Measurements from ENCODE around the gene ESR2.
"Not testable (repeated sequence)": the region's sequence is repeated elsewhere in the genome, so short reads cannot be mapped to it uniquely, and the experiment has no call there.

ESR2 gene

GRCh38 chr14:64037869-64038745 lies 256.1 kb downstream of the ESR2 start:
- not testable (repeated sequence) for DNase-seq (ENCODE audit: low read depth)

DNA sequence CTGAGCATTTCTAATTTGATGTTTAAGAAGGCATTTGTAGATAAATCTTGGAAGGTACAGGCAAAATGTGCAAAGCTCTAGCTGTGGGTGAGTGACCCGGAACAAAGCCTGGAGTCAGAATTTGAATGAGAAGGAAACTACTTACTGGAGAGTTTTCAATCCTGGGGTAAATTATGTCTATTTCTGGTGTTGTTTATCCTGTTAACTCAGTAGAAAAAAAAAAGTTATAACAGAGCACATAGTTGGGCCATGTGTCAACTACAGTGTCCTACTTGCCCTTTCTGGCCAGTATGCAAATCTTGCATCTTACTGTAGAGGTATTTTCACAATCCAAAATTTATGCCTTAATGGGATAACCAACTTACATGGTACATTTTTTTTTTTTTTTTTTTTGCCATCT lies 259.0 kb downstream of the ESR2 start:
- no peak for DNase-seq (ENCODE audit: low read depth)

All from HS-5 (cell line).